ENCODE data around the gene ABCC4. TPM values are rescaled to one million over a fixed set of nuclear protein-coding genes. Genes with fewer than 3 reads are reported as not detected.

Gene ABCC4
- total and polyA plus RNA-seq, 8 donors: 24.7 to 60.9 (median 43.1) TPM

GRCh38 chr13:95123726-95124125 lies 177.5 kb downstream of the ABCC4 start:
- DNase-seq (no peak), ATAC-seq (peak; percentile 69)
- no peaks in the 10 kb centered on the region for H3K9me3 ChIP-seq
- no peak for TF ChIP-seq CTCF (IDR thresholded peaks at IDR 0.05)
- H3K4me3 ChIP-seq: no peak overlapping the region
- no peaks in the 10 kb centered on the region for H3K4me1 ChIP-seq
- H3K27me3 ChIP-seq: no peaks in the 10 kb centered on the region
- H3K36me3 ChIP-seq: peaks cover 0 to 7% of the 10 kb centered on the region in 2 donors
- H3K27ac ChIP-seq: no peak overlapping the region
- intact Hi-C loops (cut with DNase I): no loop called here

GRCh38 chr13:95122063-95122462 lies 179.2 kb downstream of the ABCC4 start:
- DNase-seq (no peak), ATAC-seq (no peak)
- Histone ChIP-seq H3K9me3 (no peaks in the 10 kb centered on the region), H3K27me3 (no peaks in the 10 kb centered on the region), H3K27ac (no peak overlapping the region), H3K4me1 (no peaks in the 10 kb centered on the region), H3K4me3 (no peak overlapping the region), H3K36me3 (peaks cover 0 to 7% of the 10 kb centered on the region in 2 donors)
- TF ChIP-seq CTCF (IDR thresholded peaks at IDR 0.05): no peak
- intact Hi-C loops (cut with DNase I): no loop called here

GRCh38 chr13:95121516-95121915 lies 179.7 kb downstream of the ABCC4 start:
- no peaks in the 10 kb centered on the region for H3K27me3 ChIP-seq
- H3K4me3 ChIP-seq: no peak overlapping the region
- intact Hi-C loops (cut with DNase I): no loop called here
- ATAC-seq: no peak
- no peaks in the 10 kb centered on the region for H3K9me3 ChIP-seq
- no peaks in the 10 kb centered on the region for H3K4me1 ChIP-seq
- TF ChIP-seq CTCF (IDR thresholded peaks at IDR 0.05): no peak
- no peak for DNase-seq
- H3K36me3 ChIP-seq: peaks cover 0 to 7% of the 10 kb centered on the region in 2 donors
- H3K27ac ChIP-seq: no peak overlapping the region

GRCh38 chr13:95120650-95121049 lies 180.6 kb downstream of the ABCC4 start:
- Histone ChIP-seq H3K27ac (no peak overlapping the region), H3K4me3 (no peak overlapping the region), H3K4me1 (no peaks in the 10 kb centered on the region), H3K9me3 (no peaks in the 10 kb centered on the region), H3K36me3 (peaks cover 0 to 7% of the 10 kb centered on the region in 2 donors), H3K27me3 (no peaks in the 10 kb centered on the region)
- no peak for DNase-seq
- ATAC-seq: no peak
- intact Hi-C loops (cut with DNase I): no loop called here
- TF ChIP-seq CTCF (IDR thresholded peaks at IDR 0.05): no peak

GRCh38 chr13:95118541-95119324 lies 182.5 kb downstream of the ABCC4 start:
- TF ChIP-seq CTCF (IDR thresholded peaks at IDR 0.05): no peak
- Histone ChIP-seq H3K4me1 (no peaks in the 10 kb centered on the region), H3K27me3 (no peaks in the 10 kb centered on the region), H3K4me3 (no peak overlapping the region), H3K36me3 (peaks cover 0 to 7% of the 10 kb centered on the region in 2 donors), H3K9me3 (no peaks in the 10 kb centered on the region), H3K27ac (no peak overlapping the region)
- ATAC-seq (no peak), DNase-seq (no peak)
- intact Hi-C loops (cut with DNase I): no loop called here

Measured in left lung (tissue), 10 donors.